IPS-20b (cell line): ENCODE measurements around the gene ACTG1.

Source experiments
- H3K27ac ChIP-seq: one replicate; pipeline ENCODE4 v1.5.1; 2013; ENCODE audit warnings: low read length
- H3K27me3 ChIP-seq: 2 replicates; pipeline ENCODE4 v1.6.1; 2013; ENCODE audit warnings: mild to moderate bottlenecking, low read length, inconsistent platforms; ENCODE audit not compliant: insufficient read depth
- H3K36me3 ChIP-seq: 2 replicates; pipeline ENCODE4 v1.6.1; 2013; ENCODE audit warnings: low read depth, mild to moderate bottlenecking, inconsistent platforms, low read length, moderate library complexity; ENCODE audit not compliant: insufficient read depth
- H3K4me1 ChIP-seq: 2 replicates; pipeline ENCODE4 v1.6.1; 2013; ENCODE audit warnings: mild to moderate bottlenecking, control low read depth, inconsistent platforms, low read length, moderate library complexity; ENCODE audit not compliant: insufficient read depth
- H3K4me3 ChIP-seq: 2 replicates; pipeline ENCODE4 v1.5.1; 2013; ENCODE audit warnings: mild to moderate bottlenecking, low read length, inconsistent platforms
- H3K9ac ChIP-seq: 2 replicates; pipeline ENCODE4 v1.6.1; 2013; ENCODE audit warnings: low read depth, mild to moderate bottlenecking, inconsistent platforms, low read length, moderate library complexity
- H3K9me3 ChIP-seq: 2 replicates; pipeline ENCODE4 v1.6.1; 2013; ENCODE audit warnings: mild to moderate bottlenecking, low read depth, low read length, inconsistent platforms; ENCODE audit not compliant: insufficient read depth

The ACTG1 gene

GRCh38 chr17:81542431-81543338, 30.1 kb upstream of the ACTG1 start:
- Histone ChIP-seq H3K4me3 (no peak overlapping the region), H3K9me3 (no peaks in the 10 kb centered on the region), H3K27ac (no peak overlapping the region), H3K36me3 (peaks cover 55% of the 10 kb centered on the region), H3K9ac (no peak overlapping the region), H3K4me1 (no peaks in the 10 kb centered on the region), H3K27me3 (no peaks in the 10 kb centered on the region)

DNA sequence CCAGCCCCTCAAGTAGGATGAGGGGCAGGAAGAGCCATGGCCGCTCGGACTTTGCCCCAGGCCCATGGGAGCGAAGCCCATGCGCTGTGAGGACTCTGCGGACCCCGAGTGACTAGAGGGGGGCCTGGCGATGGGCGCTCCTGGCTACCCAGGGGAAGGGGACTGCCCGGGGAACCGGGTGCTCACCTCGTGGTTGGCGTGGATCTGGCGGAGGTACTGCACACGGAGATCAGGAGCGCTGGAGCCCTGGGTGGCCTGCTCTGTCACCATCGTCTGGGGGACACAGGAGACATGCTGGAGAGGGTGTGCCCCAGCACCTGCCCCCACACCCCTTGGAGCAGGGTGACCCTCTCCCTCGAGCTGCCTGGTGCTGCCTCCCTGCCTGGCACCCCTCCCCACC, 28.5 kb upstream of the ACTG1 start:
- H3K27ac ChIP-seq, result no peak overlapping the region
- H3K9me3 ChIP-seq, result no peaks in the 10 kb centered on the region
- H3K36me3 ChIP-seq, result peaks cover 39% of the 10 kb centered on the region
- H3K27me3 ChIP-seq, result peaks cover 10% of the 10 kb centered on the region
- H3K4me1 ChIP-seq, result no peaks in the 10 kb centered on the region
- no peak overlapping the region for H3K4me3 ChIP-seq
- H3K9ac ChIP-seq, result no peak overlapping the region

GRCh38 chr17:81540676-81541027, 28.1 kb upstream of the ACTG1 start:
- no peak overlapping the region for H3K9ac ChIP-seq
- no peaks in the 10 kb centered on the region for H3K4me1 ChIP-seq
- H3K27me3 ChIP-seq, result peaks cover 14% of the 10 kb centered on the region
- no peaks in the 10 kb centered on the region for H3K9me3 ChIP-seq
- H3K36me3 ChIP-seq, result peaks cover 35% of the 10 kb centered on the region
- H3K4me3 ChIP-seq, result no peak overlapping the region
- H3K27ac ChIP-seq, result no peak overlapping the region

DNA sequence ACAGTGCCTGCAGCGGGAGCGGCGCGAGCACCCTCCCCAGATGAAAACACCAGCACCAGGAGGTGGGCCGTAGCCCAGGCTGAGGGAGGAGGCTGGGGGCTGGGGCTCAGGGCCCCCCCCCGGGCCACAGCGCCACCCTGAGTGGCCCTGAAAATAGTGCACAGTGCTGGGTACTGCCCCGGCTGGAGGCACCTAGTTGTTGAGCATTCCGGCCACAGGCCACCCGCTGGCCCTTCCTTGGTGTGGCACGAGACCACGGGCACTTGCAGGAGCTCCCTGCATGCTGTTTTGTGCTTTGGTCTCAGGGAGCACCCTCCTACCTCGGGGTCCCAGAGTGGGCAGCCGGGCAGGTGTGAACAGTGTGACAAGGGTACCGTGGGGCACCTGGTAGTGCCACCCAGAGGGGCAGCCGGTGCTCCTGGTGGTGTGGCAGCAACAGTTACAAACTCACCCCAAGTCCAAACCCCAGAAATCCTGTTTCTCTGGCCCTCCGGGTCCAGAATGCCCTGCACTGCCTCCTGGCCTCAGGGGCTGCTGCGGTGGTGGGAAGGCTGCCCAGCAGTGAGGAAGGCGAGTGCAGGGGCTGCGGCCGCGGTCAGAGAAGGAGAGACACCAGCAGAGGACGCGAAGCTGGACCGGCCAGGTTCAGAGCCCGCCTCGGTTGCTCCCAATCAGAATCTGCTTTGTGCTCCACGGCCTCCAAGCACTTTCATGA, 27.5 kb upstream of the ACTG1 start:
- Histone ChIP-seq H3K9me3 (no peaks in the 10 kb centered on the region), H3K36me3 (peaks cover 29% of the 10 kb centered on the region), H3K4me1 (no peaks in the 10 kb centered on the region), H3K4me3 (no peak overlapping the region), H3K9ac (no peak overlapping the region), H3K27ac (no peak overlapping the region), H3K27me3 (peaks cover 18% of the 10 kb centered on the region)

DNA sequence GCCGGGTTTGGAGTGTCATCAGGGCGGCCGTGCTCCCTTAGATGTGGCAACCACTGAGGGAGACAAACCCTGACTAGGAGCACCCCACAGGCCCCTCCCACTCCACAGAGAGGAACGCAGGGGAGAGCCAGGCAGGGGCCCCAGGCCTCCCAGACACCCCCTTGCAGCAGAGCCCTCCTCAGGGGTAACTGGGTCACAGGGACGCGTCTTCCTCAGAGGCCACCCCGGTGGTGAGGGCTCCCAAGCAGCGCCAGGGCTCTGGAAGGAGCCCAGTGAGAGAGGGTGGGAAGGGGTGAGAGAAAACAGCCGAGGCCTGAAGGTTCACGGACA, 26.9 kb upstream of the ACTG1 start:
- H3K36me3 ChIP-seq, result peaks cover 26% of the 10 kb centered on the region
- H3K27me3 ChIP-seq, result peaks cover 23% of the 10 kb centered on the region
- H3K9ac ChIP-seq, result no peak overlapping the region
- no peak overlapping the region for H3K27ac ChIP-seq
- H3K4me3 ChIP-seq, result no peak overlapping the region
- no peaks in the 10 kb centered on the region for H3K4me1 ChIP-seq
- H3K9me3 ChIP-seq, result no peaks in the 10 kb centered on the region

DNA sequence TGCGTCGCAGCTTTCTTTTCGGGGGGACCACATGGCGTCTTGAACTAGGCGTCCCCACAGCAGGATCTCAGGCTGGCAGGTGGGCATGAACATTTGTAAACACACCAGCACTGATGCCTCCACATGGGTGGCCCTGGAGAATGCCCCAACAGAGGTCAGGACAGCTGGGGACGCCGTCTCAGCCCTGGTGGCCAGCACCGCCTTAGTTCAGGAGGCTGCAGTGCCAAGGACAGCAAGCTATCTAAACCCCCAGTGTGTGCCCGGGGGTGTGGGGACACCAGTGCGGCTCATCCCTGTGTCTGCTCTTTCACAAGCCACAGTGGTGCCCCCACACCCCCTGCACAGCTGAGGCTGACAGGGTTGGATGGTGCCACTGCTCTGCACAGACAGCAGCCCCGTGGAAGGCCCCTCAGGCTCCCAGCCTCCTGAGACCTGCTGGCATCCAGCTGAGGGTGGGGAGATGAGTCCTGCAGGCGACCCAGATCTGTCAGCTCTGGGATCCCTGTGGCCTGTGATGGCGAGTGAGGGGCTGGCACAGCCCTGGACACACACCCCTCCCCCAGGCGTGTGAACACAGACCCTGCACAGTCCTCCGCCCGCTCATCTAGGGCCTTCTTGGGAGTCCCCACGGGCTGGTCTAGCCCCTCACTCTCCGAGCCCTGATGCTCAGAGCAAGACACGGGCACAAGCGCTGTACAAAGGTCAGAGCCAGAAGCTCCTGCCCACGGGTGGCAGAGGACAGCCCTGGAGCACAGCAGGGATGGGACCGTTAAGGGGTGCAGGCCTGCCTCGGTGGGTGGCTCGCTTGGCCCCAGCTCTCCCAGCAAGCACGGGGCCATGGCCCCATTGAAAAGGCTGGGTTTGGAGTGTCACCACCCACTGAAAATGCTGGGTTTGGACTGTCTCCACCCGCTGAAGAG, 26.3 kb upstream of the ACTG1 start:
- H3K4me1 ChIP-seq, result no peaks in the 10 kb centered on the region
- no peaks in the 10 kb centered on the region for H3K9me3 ChIP-seq
- H3K9ac ChIP-seq, result no peak overlapping the region
- H3K27me3 ChIP-seq, result peaks cover 29% of the 10 kb centered on the region
- no peak overlapping the region for H3K4me3 ChIP-seq
- H3K36me3 ChIP-seq, result peaks cover 20% of the 10 kb centered on the region
- H3K27ac ChIP-seq, result no peak overlapping the region

DNA sequence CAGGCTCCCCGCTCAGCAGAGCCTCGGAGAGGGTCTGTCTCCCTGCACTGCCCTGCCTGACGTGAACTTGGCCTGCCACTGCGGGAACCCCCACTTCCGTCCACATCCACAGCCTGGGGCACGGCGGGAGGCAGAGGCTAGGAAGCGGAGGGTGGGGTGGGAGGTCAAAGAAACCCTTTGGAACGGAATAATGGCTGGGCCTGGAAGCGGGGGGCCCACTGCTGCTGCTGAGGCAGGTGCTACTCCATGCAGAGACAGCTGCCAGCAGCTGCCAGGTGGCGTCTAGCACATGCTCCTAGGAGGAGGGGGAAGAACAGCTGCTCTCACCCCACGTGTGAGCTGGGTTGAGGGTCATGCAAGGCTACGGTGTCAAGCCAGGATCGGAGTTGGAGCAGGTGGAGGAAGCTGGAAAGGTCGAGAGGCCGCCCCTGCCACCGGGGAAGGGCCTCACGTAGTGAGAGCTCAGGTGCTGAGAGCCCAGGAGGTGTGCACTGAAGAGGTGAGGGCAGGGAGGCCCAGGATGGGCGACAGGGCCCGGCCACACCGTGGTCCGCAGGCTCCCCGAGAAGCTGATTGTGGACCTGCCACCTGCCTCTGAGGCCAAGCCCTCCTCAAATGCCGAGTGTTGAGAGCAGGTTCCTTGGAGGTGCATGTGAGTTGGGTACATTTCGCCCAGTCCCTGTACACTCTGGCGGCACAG, 25.4 kb upstream of the ACTG1 start:
- Histone ChIP-seq H3K27me3 (peaks cover 38% of the 10 kb centered on the region), H3K27ac (no peak overlapping the region), H3K4me1 (no peaks in the 10 kb centered on the region), H3K36me3 (peaks cover 11% of the 10 kb centered on the region), H3K9me3 (no peaks in the 10 kb centered on the region), H3K9ac (no peak overlapping the region), H3K4me3 (no peak overlapping the region)

DNA sequence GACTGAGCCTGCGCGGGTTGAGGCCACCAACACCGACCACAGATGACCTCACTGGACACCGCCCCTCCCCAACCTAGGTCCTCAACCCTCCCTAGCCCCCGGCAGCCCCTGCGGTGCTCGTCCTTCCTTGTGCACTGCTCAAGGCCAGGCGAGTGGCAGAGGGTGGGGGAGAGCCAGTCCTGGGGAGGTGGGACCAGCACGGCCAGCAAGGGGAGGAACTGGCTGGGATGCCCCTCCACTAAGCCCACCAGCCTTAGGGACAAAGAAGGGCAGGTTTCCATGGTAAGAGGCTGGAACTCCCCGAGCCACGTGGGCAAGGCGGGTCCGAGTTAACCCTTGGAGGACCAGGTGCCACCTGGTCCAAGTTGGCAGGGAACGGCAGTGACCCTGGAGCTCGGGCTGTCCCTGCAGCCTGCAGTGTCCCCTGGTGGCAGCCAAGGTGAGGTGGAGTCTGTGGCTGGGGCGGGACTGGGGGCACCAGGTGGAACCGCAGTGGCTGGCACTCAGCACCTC, 24.8 kb upstream of the ACTG1 start:
- Histone ChIP-seq H3K27ac (no peak overlapping the region), H3K9me3 (no peaks in the 10 kb centered on the region), H3K36me3 (peaks cover 6% of the 10 kb centered on the region; the same call in 1 of the 2 replicates), H3K27me3 (peaks cover 44% of the 10 kb centered on the region), H3K4me1 (no peaks in the 10 kb centered on the region), H3K9ac (peak overlapping the region; percentile 10; the same call in 1 of the 2 replicates), H3K4me3 (peak overlapping the region; percentile 29; the same call in 1 of the 2 replicates)

- peaks cover 6% of the 10 kb centered on the region; the same call in 1 of the 2 replicates for H3K36me3 ChIP-seq
Measured at GRCh38 chr17:81536299-81537290, 24.0 kb upstream of the ACTG1 start.

More at GRCh38 chr17:81536299-81537290, 24.0 kb upstream of the ACTG1 start:
- Histone ChIP-seq H3K27ac (no peak overlapping the region), H3K9me3 (no peaks in the 10 kb centered on the region), H3K4me1 (no peaks in the 10 kb centered on the region), H3K9ac (peak overlapping the region; percentile 10; the same call in 1 of the 2 replicates), H3K4me3 (peak overlapping the region; percentile 29; the same call in 1 of the 2 replicates), H3K27me3 (peaks cover 48% of the 10 kb centered on the region)
